Mucosa of descending colon (tissue), 3 donors: ENCODE data around the gene RAB4A. TPM values are rescaled to one million over a fixed set of nuclear protein-coding genes. Genes with fewer than 3 reads are reported as not detected.

Source experiments
- ATAC-seq: fragments of 200-7000 bp; cut with Tn5 transposase; one replicate; pipeline ENCODE4 v1.9.1; 2020; ENCODE audit warnings: mild to moderate bottlenecking, moderate library complexity
- DNase-seq, 3 donors: peaks; one replicate each; pipeline ENCODE4 v3.0.0-alpha.2; 2020
- H3K36me3 ChIP-seq: fragments of 200-600 bp; one replicate; pipeline ENCODE4 v1.8.0; 2021; ENCODE audit warnings: low read depth, mild to moderate bottlenecking
- H3K4me1 ChIP-seq: fragments of 200-600 bp; one replicate; pipeline ENCODE4 v1.8.0; 2021; ENCODE audit warnings: low read depth, mild to moderate bottlenecking
- H3K4me3 ChIP-seq: fragments of 200-600 bp; one replicate; pipeline ENCODE4 v1.8.0; 2021; ENCODE audit warnings: mild to moderate bottlenecking
- H3K9me3 ChIP-seq: fragments of 200-600 bp; one replicate; pipeline ENCODE4 v1.8.0; 2021; ENCODE audit warnings: mild to moderate bottlenecking
- intact Hi-C, 2 donors: fragments of 100-400 bp; cut with DNase I in 1 of 2; cut with micrococcal nuclease in 1 of 2; formaldehyde crosslinking; loops; one replicate each; pipeline versions ENCODE4 v1.11.0 to v1.11.1; 2022; cut with DNase I, micrococcal nuclease
- total RNA-seq, 3 donors: library from RNA; stranded (reverse); fragmentation: NEBNext Ultra II Directional in 2 of 3; extraction: Animal tissue kit (Norgen Biotek cat#: 25700) in 2 of 3; gene quantifications; one replicate each; pipeline versions ENCODE4 v1.2.1 to v1.2.4, GENCODE V29; 2021 to 2023
- TF ChIP-seq, protein P1 (sequence below): fragments of 200-600 bp; IDR thresholded peaks from one replicate; pipeline ENCODE4 v1.8.0; 2022; ENCODE audit warnings: antibody characterized with exemption, mild to moderate bottlenecking
- donor health status: DM: no; HTN: no; CAD: no; lungs with moderate emphysema.
- donor health status: DM: no; HTN: no; CAD: no.
- donor health status: DM: no; HTN: yes; CAD: no.

RAB4A gene
- total RNA-seq, 3 donors from 2014 or later, result 84.3 to 94.6 (median 88.0) TPM

DNA sequence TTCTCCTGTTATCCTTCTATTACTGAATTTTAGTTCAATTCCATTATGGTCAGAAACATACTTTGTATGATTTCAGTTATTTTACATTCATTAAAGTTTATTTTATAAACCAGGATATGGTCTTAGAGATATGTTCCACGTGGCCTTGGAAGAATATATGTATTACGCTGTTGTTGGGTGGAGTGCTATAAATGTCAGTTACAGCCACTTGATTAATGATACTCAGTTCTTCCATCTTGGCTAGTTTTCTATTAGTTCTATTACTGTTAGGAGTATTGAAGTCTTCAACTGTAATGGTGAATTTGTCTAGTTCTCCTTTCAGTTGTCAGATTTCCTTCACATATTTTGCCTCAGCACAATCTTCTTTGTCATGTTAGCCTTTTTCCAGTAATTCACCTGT, 45.3 kb downstream of the RAB4A start:
- H3K36me3 ChIP-seq, result no peaks in the 10 kb centered on the region
- H3K9me3 ChIP-seq, result no peaks in the 10 kb centered on the region
- intact Hi-C loops, result no loop called here
- TF ChIP-seq, protein P1, sequence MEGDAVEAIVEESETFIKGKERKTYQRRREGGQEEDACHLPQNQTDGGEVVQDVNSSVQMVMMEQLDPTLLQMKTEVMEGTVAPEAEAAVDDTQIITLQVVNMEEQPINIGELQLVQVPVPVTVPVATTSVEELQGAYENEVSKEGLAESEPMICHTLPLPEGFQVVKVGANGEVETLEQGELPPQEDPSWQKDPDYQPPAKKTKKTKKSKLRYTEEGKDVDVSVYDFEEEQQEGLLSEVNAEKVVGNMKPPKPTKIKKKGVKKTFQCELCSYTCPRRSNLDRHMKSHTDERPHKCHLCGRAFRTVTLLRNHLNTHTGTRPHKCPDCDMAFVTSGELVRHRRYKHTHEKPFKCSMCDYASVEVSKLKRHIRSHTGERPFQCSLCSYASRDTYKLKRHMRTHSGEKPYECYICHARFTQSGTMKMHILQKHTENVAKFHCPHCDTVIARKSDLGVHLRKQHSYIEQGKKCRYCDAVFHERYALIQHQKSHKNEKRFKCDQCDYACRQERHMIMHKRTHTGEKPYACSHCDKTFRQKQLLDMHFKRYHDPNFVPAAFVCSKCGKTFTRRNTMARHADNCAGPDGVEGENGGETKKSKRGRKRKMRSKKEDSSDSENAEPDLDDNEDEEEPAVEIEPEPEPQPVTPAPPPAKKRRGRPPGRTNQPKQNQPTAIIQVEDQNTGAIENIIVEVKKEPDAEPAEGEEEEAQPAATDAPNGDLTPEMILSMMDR, result no peak
- no peaks in the 10 kb centered on the region for H3K4me1 ChIP-seq
- H3K4me3 ChIP-seq, result no peak overlapping the region
- DNase-seq, result no peak
- no peak for ATAC-seq

DNA sequence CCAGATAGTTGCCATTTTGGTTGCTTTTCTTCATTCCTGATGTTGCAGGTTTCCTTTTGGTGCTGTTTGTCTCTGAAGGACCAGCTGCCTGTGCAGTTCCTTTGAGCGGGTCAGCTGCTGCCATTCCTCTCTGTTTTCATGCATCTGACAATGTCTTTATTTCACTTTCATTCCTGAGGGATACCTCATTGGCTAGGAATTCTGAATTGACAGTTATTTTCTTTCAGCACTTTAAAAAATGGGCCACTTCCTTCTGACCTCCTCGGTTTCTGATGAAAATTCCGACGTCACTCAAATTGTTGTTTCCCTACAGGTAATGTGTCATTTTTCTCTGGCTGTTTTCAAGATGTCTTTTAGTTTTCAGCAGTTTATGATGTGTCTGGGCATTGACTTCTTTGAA, 47.1 kb downstream of the RAB4A start:
- Histone ChIP-seq H3K9me3 (no peaks in the 10 kb centered on the region), H3K4me1 (no peaks in the 10 kb centered on the region)
- ATAC-seq, result no peak

DNA sequence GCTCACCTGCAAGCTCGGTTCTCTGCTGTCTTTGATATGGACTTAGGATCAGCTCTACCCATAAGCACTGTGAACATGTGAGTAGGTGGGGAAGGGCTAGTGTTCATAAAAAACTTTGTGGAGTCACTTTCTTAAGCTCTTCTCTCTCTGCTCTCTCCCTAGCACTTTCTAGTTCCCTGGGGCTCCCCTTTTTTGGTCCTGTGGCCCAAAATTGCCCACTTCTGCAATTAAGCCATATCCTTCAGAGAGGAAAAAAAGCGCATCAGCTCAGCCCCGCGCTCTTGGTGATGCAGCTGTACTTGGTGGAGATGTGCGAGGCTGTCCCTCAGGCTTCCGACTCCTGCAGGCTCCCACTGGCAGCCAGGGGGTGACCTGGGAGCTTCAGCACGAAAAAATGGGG, 48.6 kb downstream of the RAB4A start:
- DNase-seq, result no peak
- intact Hi-C loops, result no loop called here
- no peaks in the 10 kb centered on the region for H3K9me3 ChIP-seq
- TF ChIP-seq, protein P1, result no peak
- no peaks in the 10 kb centered on the region for H3K4me1 ChIP-seq
- no peak overlapping the region for H3K4me3 ChIP-seq
- ATAC-seq, result no peak
- H3K36me3 ChIP-seq, result no peaks in the 10 kb centered on the region

More for the DNA sequence above, 47.1 kb downstream of the RAB4A start:
- TF ChIP-seq, protein P1, result no peak
- no peak overlapping the region for H3K4me3 ChIP-seq
- no peak for DNase-seq
- no peaks in the 10 kb centered on the region for H3K36me3 ChIP-seq
- intact Hi-C loops, result no loop called here

DNA sequence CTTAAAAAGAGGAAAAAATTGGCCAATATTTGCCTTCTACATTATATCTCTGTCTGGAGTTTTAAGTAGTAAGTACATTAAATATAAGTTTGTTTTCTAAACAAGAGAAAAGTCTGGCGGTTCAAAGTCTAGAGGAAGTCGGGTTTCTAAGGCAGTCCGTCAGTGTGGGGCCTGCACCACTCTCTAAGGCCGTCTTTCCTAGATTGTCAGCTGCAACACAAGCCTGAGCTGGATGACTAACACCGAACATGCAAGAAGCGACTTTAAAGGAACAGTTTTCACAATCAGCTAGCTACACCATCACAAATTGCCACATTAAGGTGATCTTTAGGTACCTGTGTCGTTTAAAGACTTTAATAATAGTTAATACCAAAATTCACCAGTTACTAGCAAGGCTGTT, 52.3 kb downstream of the RAB4A start:
- Histone ChIP-seq H3K4me1 (no peaks in the 10 kb centered on the region), H3K4me3 (no peak overlapping the region), H3K36me3 (no peaks in the 10 kb centered on the region), H3K9me3 (no peaks in the 10 kb centered on the region)
- DNase-seq (no peak), ATAC-seq (no peak)
- TF ChIP-seq, protein P1, result no peak
- intact Hi-C loops, result no loop called here

DNA sequence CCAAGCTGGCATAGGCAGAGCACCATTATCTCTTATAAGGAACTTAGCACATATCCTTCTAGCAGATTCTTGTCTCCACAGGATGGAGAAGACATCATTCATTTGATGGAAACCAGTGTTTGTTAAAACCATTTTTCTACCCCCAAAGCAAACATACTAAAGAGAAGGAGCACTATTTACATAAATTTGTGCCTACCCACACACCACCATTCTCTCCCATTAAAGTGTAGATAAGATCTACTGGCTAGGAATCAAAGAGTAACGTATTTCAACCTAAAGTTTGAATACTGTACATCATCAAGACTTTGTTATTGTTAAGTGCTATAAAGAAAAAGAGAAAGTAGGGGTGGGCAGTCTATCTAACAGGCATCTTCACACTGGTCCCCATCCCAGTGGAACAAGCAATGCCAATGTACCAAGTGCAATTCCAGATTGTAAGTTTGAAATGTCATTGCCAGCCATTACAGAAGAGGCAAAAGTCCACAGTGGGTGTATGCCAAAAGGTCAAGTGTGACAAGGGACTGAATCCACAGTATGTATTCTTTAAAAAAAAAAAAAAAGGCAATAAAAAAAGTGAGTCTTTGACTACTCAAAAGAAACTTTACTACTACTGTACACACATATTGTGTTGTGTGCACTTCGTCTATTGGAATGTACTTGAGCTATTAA, 53.1 kb downstream of the RAB4A start:
- TF ChIP-seq, protein P1, result no peak
- H3K9me3 ChIP-seq, result no peaks in the 10 kb centered on the region
- no peak for ATAC-seq

DNA sequence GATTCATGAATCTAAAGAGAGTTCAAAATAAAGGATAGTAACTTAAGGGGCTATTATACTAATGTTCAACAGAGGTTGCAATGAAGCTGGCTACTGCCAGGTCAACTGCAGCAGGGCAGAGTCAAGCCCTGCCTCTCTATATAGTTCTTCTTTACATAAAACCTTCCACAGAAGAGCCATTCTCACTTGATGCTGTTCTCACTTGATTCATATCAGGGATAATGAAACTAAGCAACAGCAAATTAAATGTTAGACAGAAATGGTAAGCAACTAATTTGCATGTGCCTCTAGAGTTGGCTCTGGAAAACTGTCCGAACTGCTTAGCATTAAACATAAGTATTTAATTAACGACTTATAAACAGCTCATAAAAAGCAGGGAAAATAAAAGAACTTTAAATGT, 54.5 kb downstream of the RAB4A start:
- DNase-seq (no peak), ATAC-seq (no peak)
- intact Hi-C loops, result no loop called here
- no peak overlapping the region for H3K4me3 ChIP-seq
- H3K9me3 ChIP-seq, result no peaks in the 10 kb centered on the region
- H3K36me3 ChIP-seq, result no peaks in the 10 kb centered on the region
- TF ChIP-seq, protein P1, result no peak
- H3K4me1 ChIP-seq, result no peaks in the 10 kb centered on the region

More for the DNA sequence above, 53.1 kb downstream of the RAB4A start:
- DNase-seq, result no peak
- H3K4me3 ChIP-seq, result no peak overlapping the region
- no peaks in the 10 kb centered on the region for H3K4me1 ChIP-seq
- intact Hi-C loops, result no loop called here
- H3K36me3 ChIP-seq, result no peaks in the 10 kb centered on the region
